Parathyroid adenoma (tissue), 2 donors: ENCODE results near the gene MAP1LC3C.
"Not testable (repeated sequence)": the region's sequence is repeated elsewhere in the genome, so short reads cannot be mapped to it uniquely, and the experiment has no call there.

Source experiments
- H2AFZ ChIP-seq: fragments of 300-600 bp; sonication (generic); one replicate; pipeline ENCODE4 v1.7.0; 2017; ENCODE audit warnings: antibody characterized with exemption, mild to moderate bottlenecking
- H3K27ac ChIP-seq: fragments of 300-600 bp; sonication (generic); one replicate; pipeline ENCODE4 v1.7.0; 2017
- H3K27me3 ChIP-seq: fragments of 300-600 bp; sonication (generic); one replicate; pipeline ENCODE4 v1.7.0; 2017; ENCODE audit warnings: low read length; ENCODE audit not compliant: control insufficient read depth, insufficient read depth
- H3K36me3 ChIP-seq: fragments of 300-600 bp; sonication (generic); one replicate; pipeline ENCODE4 v1.7.0; 2017; ENCODE audit warnings: low read length; ENCODE audit not compliant: control insufficient read depth, insufficient read depth
- H3K4me1 ChIP-seq: fragments of 300-600 bp; sonication (generic); one replicate; pipeline ENCODE4 v1.7.0; 2017; ENCODE audit warnings: control low read depth
- H3K4me2 ChIP-seq: fragments of 300-600 bp; sonication (generic); one replicate; pipeline ENCODE4 v1.7.0; 2017; ENCODE audit warnings: low read length
- H3K4me3 ChIP-seq: fragments of 300-600 bp; sonication (generic); one replicate; pipeline ENCODE4 v1.7.0; 2017; ENCODE audit warnings: low read depth, low read length
- H3K79me2 ChIP-seq: fragments of 300-600 bp; sonication (generic); one replicate; pipeline ENCODE4 v1.7.0; 2017; ENCODE audit warnings: control low read depth
- H3K9ac ChIP-seq: fragments of 300-600 bp; sonication (generic); one replicate; pipeline ENCODE4 v1.7.0; 2017; ENCODE audit warnings: mild to moderate bottlenecking
- H3K9me3 ChIP-seq: fragments of 300-600 bp; sonication (generic); one replicate; pipeline ENCODE4 v1.7.0; 2017; ENCODE audit warnings: low read length; ENCODE audit not compliant: control insufficient read depth
- TF ChIP-seq, protein P1 (sequence below): fragments of 300-600 bp; sonication (generic); IDR thresholded peaks from one replicate; pipeline ENCODE4 v1.7.0; 2017; ENCODE audit warnings: antibody characterized with exemption, mild to moderate bottlenecking
- donor health status: primary hyperparathyroidism.

The MAP1LC3C gene

DNA sequence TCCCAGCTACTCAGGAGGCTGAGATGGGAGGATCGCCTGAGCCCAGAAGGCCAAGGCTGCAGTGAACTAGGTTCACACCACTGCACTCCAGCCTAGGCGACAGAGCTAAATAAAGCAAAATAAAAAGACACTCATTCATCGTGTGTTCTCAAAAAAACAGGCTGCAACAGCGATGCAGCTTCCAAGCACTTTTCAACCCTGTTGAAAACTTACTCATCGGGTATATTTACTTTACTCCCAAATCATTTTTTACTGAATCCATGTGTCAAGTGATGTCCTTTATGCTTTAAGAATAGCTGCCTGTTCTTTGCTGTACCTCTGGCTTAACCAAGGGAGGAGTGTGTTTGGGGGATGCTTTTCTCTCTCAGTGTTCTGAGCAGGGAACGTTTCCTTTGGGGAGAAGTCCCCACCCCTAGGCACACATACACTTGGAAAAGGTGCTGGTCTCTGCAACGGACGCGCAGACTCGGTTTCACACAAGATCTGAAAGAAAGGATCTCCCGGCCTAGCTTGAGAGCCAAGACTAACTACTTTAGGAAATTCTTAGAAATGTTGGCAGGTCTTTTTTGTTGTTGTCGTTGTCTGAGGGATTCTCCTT lies 1.4 kb downstream of the MAP1LC3C start:
- H3K27me3 ChIP-seq = no peaks in the 10 kb centered on the region

GRCh38 chr1:241994171-241994570 lies 4.7 kb downstream of the MAP1LC3C start:
- no peaks in the 10 kb centered on the region for H3K36me3 ChIP-seq
- H3K27ac ChIP-seq = no peak overlapping the region
- no peaks in the 10 kb centered on the region for H3K9me3 ChIP-seq
- H2AFZ ChIP-seq = no peak overlapping the region
- no peak overlapping the region for H3K4me3 ChIP-seq
- H3K27me3 ChIP-seq = no peaks in the 10 kb centered on the region
- no peak overlapping the region for H3K9ac ChIP-seq
- TF ChIP-seq, protein P1, sequence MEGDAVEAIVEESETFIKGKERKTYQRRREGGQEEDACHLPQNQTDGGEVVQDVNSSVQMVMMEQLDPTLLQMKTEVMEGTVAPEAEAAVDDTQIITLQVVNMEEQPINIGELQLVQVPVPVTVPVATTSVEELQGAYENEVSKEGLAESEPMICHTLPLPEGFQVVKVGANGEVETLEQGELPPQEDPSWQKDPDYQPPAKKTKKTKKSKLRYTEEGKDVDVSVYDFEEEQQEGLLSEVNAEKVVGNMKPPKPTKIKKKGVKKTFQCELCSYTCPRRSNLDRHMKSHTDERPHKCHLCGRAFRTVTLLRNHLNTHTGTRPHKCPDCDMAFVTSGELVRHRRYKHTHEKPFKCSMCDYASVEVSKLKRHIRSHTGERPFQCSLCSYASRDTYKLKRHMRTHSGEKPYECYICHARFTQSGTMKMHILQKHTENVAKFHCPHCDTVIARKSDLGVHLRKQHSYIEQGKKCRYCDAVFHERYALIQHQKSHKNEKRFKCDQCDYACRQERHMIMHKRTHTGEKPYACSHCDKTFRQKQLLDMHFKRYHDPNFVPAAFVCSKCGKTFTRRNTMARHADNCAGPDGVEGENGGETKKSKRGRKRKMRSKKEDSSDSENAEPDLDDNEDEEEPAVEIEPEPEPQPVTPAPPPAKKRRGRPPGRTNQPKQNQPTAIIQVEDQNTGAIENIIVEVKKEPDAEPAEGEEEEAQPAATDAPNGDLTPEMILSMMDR = no peak
- no peaks in the 10 kb centered on the region for H3K79me2 ChIP-seq
- H3K4me1 ChIP-seq = no peaks in the 10 kb centered on the region
- H3K4me2 ChIP-seq = no peak overlapping the region

More for the DNA sequence above, 1.4 kb downstream of the MAP1LC3C start:
- no peak overlapping the region for H3K4me3 ChIP-seq
- H3K9ac ChIP-seq = no peak overlapping the region
- H3K4me1 ChIP-seq = no peaks in the 10 kb centered on the region
- no peak overlapping the region for H3K4me2 ChIP-seq
- no peak overlapping the region for H2AFZ ChIP-seq
- no peak overlapping the region for H3K27ac ChIP-seq
- TF ChIP-seq, protein P1 = no peak
- no peaks in the 10 kb centered on the region for H3K79me2 ChIP-seq
- H3K9me3 ChIP-seq = no peaks in the 10 kb centered on the region
- H3K36me3 ChIP-seq = no peaks in the 10 kb centered on the region

DNA sequence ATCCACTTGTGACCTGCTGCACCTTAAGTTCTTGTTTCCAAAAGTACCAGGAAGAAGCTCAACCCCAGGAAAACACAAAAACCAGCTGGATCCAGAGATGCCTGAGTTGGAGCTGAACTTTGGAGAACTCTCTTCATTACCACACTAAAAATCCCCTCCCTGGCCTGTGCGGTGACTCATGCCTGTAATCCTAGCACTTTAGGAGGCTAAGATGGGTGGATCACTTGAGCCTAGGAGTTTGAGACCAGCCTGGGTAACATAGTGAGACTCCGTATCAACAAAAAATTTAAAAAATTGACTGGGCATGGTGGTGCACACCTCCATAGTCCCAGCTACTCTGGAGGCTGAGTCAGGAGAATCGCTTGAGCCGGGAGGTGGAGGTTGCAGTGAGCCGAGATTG lies 6.2 kb downstream of the MAP1LC3C start:
- Histone ChIP-seq H3K9ac (no peak overlapping the region), H3K27ac (no peak overlapping the region), H2AFZ (no peak overlapping the region), H3K4me1 (no peaks in the 10 kb centered on the region), H3K27me3 (no peaks in the 10 kb centered on the region), H3K36me3 (no peaks in the 10 kb centered on the region), H3K79me2 (no peaks in the 10 kb centered on the region), H3K9me3 (no peaks in the 10 kb centered on the region), H3K4me3 (no peak overlapping the region), H3K4me2 (no peak overlapping the region)
- TF ChIP-seq, protein P1 = no peak

GRCh38 chr1:241990040-241990439 lies 8.9 kb downstream of the MAP1LC3C start:
- no peaks in the 10 kb centered on the region for H3K4me1 ChIP-seq
- no peak overlapping the region for H2AFZ ChIP-seq
- H3K27me3 ChIP-seq = no peaks in the 10 kb centered on the region
- H3K4me3 ChIP-seq = no peak overlapping the region
- no peaks in the 10 kb centered on the region for H3K36me3 ChIP-seq
- H3K27ac ChIP-seq = no peak overlapping the region
- H3K4me2 ChIP-seq = no peak overlapping the region
- no peaks in the 10 kb centered on the region for H3K9me3 ChIP-seq
- TF ChIP-seq, protein P1 = no peak
- H3K79me2 ChIP-seq = no peaks in the 10 kb centered on the region
- no peak overlapping the region for H3K9ac ChIP-seq

DNA sequence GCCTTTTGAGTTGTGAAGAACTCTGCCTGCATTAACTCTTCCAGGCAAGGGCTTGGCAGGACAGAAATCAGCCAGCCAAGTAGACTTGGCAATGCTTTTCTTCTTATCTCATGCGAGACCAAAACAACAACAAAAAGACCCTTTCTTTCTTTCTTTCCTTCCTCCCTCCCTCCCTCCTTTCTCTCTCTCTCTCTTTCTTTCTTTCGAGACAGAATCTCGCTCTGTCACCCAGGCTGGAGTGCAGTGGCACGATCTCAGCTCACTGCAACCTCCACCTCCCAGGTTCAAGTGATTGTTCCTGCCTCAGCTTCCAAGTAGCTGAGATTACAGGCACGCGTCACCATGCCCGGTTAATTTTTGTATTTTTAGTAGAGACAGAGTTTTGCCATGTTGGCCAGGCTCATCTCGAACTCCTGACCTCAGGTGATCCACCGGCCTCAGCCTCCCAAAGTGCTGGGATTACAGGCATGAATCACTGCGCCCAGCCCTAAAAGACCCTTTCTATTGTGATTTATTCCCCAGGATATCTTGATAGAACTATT lies 10.4 kb downstream of the MAP1LC3C start:
- not testable (repeated sequence) for H3K27ac ChIP-seq, H3K4me3 ChIP-seq, H3K9me3 ChIP-seq, H3K79me2 ChIP-seq, H3K36me3 ChIP-seq, H3K27me3 ChIP-seq, H3K4me2 ChIP-seq, H3K9ac ChIP-seq, H2AFZ ChIP-seq, H3K4me1 ChIP-seq
